ENCODE results near the gene PKP1. TPM values are rescaled to one million over a fixed set of nuclear protein-coding genes. Genes with fewer than 3 reads are reported as not detected.
A peak's percentile ranks its signal among the peaks of the same experiment; 100 is the strongest.

PKP1 gene
- polyA plus RNA-seq, 1 donor from 2014 or later, result not detected

DNA sequence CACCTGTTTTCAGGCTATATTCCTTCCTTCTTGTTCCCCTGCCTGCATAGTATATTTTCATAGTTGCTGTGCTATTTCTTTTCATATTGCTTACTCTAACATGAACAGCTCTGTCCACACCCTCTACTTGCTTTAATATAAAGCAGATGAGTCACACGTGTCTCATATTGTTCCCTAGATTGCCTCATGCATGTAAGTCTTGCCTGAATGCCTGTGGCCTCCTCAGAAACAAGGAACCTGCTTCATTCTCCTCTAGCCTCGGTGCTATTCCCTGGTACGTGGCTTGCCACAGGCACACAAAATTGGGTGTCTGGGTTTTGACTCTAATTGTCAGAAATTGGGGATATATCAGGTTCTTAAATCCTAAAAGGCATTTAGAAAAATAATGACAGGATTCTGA lies 16.5 kb upstream of the PKP1 start:
- Mint-ChIP-seq H3K27me3 (peaks cover 16% of the 10 kb centered on the region), H3K36me3 (no peaks in the 10 kb centered on the region)

DNA sequence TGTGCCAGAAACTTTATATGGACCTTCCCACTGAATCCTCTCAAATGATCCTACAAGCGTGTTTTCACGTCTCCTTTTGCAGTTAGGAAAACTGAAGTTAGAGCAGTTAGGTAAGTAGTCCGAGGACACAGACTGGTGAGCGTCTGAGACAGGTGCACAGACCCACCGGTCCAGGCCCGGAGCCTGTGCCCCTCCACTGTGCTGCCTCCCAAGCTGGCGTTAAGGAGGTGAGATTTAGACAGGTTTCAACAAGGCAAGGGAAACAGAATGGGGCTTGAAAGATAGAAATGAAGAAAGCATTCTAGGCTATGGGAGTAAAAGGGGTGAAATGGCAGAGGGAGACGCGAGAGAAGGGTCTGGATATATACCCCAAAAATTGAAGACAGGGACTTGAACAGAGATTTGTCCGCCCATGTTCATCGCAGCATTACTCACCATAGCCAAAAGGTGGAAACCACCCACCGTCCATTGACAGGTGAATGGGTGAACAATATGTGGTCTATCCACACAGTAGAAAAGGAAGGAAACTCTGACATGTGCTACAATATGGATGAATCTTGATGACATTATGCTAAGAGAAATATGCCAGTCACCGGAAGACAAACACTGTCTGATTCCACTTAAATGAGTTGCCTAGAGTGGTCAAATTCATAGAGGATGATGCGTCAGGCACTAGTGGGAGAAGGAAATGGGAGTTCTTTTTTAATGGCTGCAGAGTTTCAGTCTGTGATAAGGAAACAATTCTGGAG lies 15.7 kb upstream of the PKP1 start:
- H3K4me1 Mint-ChIP-seq, result no peaks in the 10 kb centered on the region

More for the DNA sequence above, 16.5 kb upstream of the PKP1 start:
- Mint-ChIP-seq H3K4me3 (no peak overlapping the region), H3K9me3 (no peaks in the 10 kb centered on the region), H3K27ac (no peak overlapping the region), H3K4me1 (no peaks in the 10 kb centered on the region)

DNA sequence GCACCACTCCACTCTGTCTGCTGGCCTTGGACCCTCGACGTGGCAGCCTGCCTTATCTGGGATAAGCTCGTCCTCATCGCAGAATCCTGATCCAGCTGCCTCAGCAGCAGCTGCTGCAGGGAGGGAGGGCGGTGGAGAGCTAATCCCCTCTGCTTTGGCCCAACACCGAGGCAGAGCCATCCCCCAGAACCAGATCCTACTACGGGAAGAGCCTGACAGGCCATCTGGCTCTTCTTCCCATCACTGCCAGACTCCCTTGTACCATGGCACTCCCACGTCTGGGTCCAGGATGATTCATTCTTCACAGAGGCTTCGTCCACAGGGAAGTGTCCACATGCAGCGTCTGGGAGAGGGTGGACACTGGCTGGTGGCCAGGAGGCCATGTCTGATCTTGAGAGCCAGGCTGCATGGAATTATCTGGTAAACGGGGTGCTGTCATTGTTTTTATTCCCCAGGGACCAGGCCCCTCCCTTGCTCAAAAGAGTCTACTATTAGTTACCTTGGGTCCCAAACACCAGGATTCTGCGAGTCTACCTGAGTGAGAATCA lies 14.6 kb upstream of the PKP1 start:
- H3K4me1 Mint-ChIP-seq, result no peaks in the 10 kb centered on the region
- no peak overlapping the region for H3K27ac Mint-ChIP-seq
- no peak overlapping the region for H3K4me3 Mint-ChIP-seq
- no peaks in the 10 kb centered on the region for H3K9me3 Mint-ChIP-seq
- H3K27me3 Mint-ChIP-seq, result peaks cover 14% of the 10 kb centered on the region
- H3K36me3 Mint-ChIP-seq, result no peaks in the 10 kb centered on the region

More for the DNA sequence above, 15.7 kb upstream of the PKP1 start:
- Mint-ChIP-seq H3K27me3 (peaks cover 14% of the 10 kb centered on the region), H3K4me3 (no peak overlapping the region), H3K27ac (peak overlapping the region in 1 of 3 donors; percentile 24), H3K36me3 (no peaks in the 10 kb centered on the region), H3K9me3 (no peaks in the 10 kb centered on the region)

DNA sequence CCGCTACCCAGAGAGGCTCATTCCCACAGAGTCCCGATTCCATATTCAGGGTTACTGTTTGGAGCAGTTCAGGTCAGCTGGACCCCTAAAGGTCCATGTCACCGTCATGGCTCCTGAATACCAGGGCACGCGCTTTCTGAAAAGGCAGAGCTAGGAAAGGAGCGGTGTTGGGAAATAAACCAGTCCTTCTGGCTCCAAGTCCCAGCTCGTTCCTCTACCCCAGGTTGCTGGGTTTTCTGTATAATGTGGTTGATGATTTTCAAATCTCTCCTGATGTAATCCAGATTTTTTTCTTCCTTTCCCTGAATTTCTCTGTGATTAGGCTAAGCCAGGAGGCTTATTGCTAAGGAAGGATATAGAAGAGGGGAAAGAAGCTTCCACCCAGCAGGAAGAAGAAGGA lies 14.0 kb upstream of the PKP1 start:
- peaks cover 14% of the 10 kb centered on the region for H3K27me3 Mint-ChIP-seq
- no peaks in the 10 kb centered on the region for H3K36me3 Mint-ChIP-seq
- no peaks in the 10 kb centered on the region for H3K4me1 Mint-ChIP-seq
- H3K27ac Mint-ChIP-seq, result no peak overlapping the region
- no peaks in the 10 kb centered on the region for H3K9me3 Mint-ChIP-seq
- H3K4me3 Mint-ChIP-seq, result no peak overlapping the region

DNA sequence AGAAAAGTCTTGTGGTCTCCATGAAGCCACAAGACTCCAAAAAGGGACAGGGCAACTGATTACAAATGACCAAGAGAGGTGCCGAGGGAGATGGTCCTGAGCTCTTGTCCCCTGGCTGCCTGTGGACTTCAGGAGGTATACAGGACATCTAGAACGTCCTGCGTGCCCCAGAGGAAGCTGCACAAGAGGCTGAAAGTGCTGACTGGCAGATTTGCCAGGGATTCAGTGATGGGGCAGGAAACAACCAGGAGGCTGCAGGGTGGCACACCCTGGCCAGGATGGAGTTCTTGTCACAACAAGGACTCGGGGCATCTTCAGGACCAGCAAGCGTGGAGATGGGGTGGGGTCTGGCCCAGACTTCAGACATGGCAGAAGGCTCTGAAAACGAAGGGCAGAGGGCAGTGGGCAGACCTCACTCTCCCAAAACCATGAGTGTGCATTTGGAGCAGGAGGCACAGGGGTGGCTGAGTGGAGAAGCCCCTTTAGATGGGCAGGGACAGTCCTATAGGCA lies 13.4 kb upstream of the PKP1 start:
- H3K27me3 Mint-ChIP-seq, result peaks cover 14% of the 10 kb centered on the region
- no peak overlapping the region for H3K27ac Mint-ChIP-seq
- H3K9me3 Mint-ChIP-seq, result no peaks in the 10 kb centered on the region
- H3K36me3 Mint-ChIP-seq, result no peaks in the 10 kb centered on the region
- H3K4me3 Mint-ChIP-seq, result no peak overlapping the region
- H3K4me1 Mint-ChIP-seq, result no peaks in the 10 kb centered on the region

DNA sequence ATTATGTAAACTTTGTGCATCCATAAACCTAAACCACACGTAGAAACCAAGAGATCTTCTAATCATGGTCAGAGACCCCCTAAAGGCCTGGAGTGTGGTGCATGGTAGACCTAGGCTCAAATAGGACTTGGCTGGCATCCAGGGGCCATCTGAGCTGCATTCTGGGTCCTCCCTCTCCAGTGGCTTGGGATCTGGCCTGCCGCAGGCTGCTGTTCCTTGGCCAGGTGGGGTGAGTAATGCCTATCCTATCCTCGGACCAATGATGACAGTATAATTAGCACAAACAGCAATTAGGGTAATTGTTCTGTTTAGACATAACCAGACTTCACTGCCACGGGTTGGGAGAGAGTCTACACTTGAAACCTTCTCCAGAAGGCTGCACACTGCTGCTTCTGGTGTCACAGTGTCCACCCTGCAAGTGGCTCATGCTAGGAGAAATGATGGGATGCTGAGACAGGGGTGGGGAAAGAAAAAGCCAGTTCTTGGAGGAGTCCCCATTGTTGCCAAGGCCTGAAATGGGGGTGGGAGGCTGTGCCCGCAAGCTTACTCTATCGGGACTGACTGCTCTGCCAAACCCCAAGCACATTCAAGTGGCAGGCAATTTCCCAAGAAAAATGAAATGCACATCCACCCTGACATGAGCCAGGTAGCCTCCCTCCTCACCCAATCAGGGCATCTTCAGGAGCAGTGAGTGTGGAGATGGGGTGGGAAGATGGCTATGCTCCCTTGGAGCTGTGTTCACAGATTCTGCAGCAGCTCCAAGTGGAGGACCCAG lies 12.5 kb upstream of the PKP1 start:
- peaks cover 11% of the 10 kb centered on the region for H3K27me3 Mint-ChIP-seq
- no peaks in the 10 kb centered on the region for H3K9me3 Mint-ChIP-seq
- H3K4me3 Mint-ChIP-seq, result peak overlapping the region in 1 of 4 donors; percentile 48
- no peak overlapping the region for H3K27ac Mint-ChIP-seq
- no peaks in the 10 kb centered on the region for H3K36me3 Mint-ChIP-seq
- no peaks in the 10 kb centered on the region for H3K4me1 Mint-ChIP-seq

DNA sequence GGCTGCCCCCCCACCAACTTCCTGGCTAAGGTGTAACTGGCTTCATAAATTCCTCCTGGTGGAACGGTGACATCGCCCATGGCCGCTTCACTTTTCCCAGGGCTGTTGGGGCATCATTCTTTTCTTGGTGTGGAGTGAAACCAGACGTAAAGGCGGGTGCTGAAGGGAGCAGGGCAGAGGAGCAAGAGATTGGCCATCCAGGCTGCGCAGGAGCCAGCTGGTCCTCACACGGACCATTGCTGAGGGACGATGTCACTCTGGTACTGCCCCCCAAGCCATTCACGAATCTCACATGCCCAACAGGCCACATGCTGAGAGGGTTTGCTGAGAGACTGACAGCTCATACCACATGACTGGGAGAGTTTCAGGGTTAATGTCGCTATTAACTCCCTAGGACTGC lies 10.5 kb upstream of the PKP1 start:
- peaks cover 10% of the 10 kb centered on the region for H3K27me3 Mint-ChIP-seq
- H3K36me3 Mint-ChIP-seq, result no peaks in the 10 kb centered on the region
- no peak overlapping the region for H3K4me3 Mint-ChIP-seq
- no peaks in the 10 kb centered on the region for H3K9me3 Mint-ChIP-seq
- no peak overlapping the region for H3K27ac Mint-ChIP-seq
- H3K4me1 Mint-ChIP-seq, result no peaks in the 10 kb centered on the region

DNA sequence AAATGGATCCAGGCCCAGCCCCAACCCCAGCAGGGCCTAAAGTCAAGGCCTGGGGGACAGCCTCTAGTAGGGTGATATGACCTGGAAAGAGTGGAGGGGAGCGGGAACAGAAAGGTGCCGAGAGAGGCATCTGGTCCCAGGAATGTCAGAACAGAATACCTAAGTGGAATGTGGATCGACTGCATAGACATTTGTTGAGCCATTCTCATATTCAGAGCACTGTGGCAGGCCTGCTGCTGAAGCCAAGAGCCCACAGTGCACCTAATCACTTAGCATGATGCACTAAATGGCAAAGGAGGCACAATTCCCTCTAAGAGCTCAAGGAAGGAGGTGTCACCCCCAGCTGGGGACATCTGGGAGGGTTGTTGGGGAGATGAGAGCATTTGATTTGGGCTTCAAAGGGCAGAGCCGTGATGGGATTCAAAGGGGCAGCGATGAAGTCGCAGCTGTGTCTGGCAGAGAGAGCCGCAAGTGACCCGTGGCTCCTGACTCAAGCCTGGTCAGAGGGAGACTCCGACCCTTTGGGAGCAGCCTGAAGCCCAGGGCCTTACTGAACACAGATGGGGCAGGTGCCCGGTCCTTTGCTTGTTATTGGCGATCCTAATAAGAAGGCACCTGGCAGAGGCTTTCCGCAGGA lies 8.6 kb upstream of the PKP1 start:
- no peak overlapping the region for H3K4me3 Mint-ChIP-seq
- H3K27ac Mint-ChIP-seq, result no peak overlapping the region
- no peaks in the 10 kb centered on the region for H3K9me3 Mint-ChIP-seq
- H3K4me1 Mint-ChIP-seq, result no peaks in the 10 kb centered on the region
- no peaks in the 10 kb centered on the region for H3K36me3 Mint-ChIP-seq
- H3K27me3 Mint-ChIP-seq, result peaks cover 4% of the 10 kb centered on the region

DNA sequence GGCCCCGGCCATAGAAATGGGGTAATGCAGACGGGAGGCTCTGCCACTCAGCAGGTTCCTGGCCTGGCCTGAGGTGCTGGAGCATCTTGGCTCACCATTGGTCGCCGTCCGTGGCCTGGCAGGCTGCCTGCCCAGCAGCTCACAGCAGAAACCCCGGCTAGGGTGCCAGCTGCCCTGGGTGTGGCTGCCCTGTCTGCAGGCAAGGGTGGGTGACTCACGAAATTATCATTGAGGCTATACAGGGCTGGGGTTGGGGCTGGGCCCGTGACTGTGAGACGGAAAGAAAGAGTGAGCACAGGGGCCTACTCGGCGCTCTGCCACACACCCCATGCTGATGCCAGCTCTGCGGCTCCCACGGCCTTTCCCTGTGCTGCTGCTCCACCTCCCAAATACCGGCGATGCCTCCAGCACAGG lies 8.0 kb upstream of the PKP1 start:
- Mint-ChIP-seq H3K4me3 (no peak overlapping the region), H3K27ac (no peak overlapping the region)

DNA sequence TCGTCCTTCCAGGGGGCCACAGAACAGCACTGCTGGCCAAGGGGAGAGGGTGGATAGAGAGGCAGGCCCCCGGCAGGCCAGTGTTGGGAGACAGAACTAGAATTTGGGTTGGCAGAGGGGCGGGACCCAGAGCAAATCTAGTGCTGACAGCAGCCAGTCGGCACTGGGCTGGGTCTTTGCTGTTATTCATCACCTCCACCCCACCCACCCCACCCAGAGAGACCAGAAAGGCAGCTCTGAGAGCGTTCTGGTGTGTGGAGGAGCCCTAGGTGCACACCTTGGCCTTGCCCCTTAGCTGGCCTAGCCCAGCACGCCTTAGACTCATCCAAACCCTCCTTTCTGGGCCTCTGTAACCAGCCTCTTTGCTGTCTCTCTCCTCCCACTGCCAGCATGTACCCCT lies 6.4 kb upstream of the PKP1 start:
- no peaks in the 10 kb centered on the region for H3K4me1 Mint-ChIP-seq
- no peaks in the 10 kb centered on the region for H3K36me3 Mint-ChIP-seq
- no peaks in the 10 kb centered on the region for H3K9me3 Mint-ChIP-seq
- no peak overlapping the region for H3K27ac Mint-ChIP-seq
- H3K27me3 Mint-ChIP-seq, result peaks cover 3% of the 10 kb centered on the region
- H3K4me3 Mint-ChIP-seq, result no peak overlapping the region

More for the DNA sequence above, 8.0 kb upstream of the PKP1 start:
- Mint-ChIP-seq H3K4me1 (no peaks in the 10 kb centered on the region), H3K27me3 (peaks cover 2% of the 10 kb centered on the region), H3K9me3 (no peaks in the 10 kb centered on the region), H3K36me3 (no peaks in the 10 kb centered on the region)

DNA sequence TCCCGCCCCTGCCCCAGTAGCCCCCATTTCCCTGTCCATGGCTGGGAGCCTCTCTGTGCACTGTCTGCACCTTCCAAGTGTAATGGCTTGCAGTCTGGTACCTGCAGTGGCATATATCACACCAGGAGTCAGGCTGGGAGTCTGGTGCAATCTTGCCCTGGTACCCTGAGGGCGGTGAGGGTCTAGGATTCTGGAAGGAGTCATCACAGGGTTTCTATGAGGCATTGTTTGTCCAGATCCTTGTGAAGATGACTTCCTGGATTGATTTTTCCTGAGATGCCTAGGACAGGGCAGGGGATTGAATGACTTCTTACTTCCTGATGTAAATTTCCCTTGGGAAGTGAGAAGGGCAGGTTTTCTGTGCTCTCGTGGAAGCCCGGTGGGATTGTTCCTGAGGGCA lies 5.9 kb upstream of the PKP1 start:
- no peaks in the 10 kb centered on the region for H3K4me1 Mint-ChIP-seq
- peaks cover 6% of the 10 kb centered on the region for H3K27me3 Mint-ChIP-seq

DNA sequence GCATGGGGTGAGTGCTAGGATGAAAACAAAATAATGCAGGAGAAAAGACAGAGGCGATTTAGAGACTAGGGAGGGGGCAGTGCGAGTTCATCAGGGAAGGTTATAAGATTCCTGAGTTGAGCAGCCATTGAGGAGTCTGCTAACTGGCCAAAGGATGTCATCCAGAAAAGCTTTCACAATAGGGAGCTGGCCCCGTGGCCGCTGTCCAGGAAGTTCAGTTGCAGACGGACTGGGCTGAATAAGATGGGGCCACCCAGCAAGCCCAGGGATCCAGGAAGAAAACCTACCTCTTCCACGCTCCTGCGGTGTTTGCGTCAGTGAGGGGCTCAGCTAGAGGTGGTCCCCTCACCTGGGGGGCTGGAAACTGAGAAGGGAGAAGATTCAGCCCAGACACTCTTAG lies 4.0 kb upstream of the PKP1 start:
- Mint-ChIP-seq H3K36me3 (no peaks in the 10 kb centered on the region), H3K27me3 (peaks cover 13% of the 10 kb centered on the region), H3K27ac (no peak overlapping the region), H3K4me1 (peaks cover 0 to 2% (median 0%) of the 10 kb centered on the region in 3 donors), H3K4me3 (no peak overlapping the region), H3K9me3 (no peaks in the 10 kb centered on the region)

More for the DNA sequence above, 5.9 kb upstream of the PKP1 start:
- no peaks in the 10 kb centered on the region for H3K36me3 Mint-ChIP-seq
- no peak overlapping the region for H3K4me3 Mint-ChIP-seq
- H3K9me3 Mint-ChIP-seq, result no peaks in the 10 kb centered on the region
- H3K27ac Mint-ChIP-seq, result no peak overlapping the region

DNA sequence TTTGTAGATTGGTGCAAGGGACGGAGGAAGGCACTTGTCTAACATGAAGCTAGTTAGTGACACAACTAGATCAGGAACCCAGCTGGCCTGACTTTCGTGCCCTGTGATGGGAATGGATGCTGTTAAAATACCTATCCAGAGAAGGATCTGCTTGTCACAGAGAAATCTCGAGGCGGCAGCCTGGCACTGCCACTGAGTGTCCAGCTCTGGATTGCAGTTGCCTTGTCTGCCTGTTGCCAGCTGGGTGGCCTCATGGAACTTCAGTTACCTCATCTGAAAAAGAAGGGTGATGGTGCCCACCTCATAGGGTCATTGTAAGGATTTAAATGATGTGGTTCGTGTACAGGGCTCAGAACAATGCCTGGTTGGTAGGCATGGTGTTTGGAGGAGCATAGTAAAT lies 2.4 kb upstream of the PKP1 start:
- no peaks in the 10 kb centered on the region for H3K9me3 Mint-ChIP-seq

DNA sequence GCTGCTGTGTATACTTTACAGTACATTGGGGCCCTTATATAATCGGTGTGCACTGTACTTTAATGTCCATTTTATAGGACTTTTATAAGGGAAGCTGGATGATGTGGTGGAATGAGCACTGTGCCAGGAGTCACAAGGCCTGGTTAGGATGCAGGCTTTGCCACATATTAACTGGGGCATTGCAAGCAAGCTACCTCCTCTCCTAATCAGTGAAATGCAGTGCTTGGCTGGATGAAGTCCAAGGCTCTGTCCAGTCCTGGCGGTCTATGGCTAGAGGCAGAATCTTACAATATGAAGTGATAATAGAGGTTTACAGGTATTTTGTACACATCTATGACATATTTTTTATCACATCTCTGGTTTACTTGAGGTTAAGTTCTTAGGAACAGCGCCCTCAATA lies 1.7 kb upstream of the PKP1 start:
- Mint-ChIP-seq H3K9me3 (no peaks in the 10 kb centered on the region), H3K36me3 (peaks cover 2% of the 10 kb centered on the region), H3K27ac (no peak overlapping the region), H3K27me3 (peaks cover 17% of the 10 kb centered on the region), H3K4me1 (peaks cover 0 to 2% (median 0%) of the 10 kb centered on the region in 3 donors), H3K4me3 (no peak overlapping the region)

More for the DNA sequence above, 2.4 kb upstream of the PKP1 start:
- no peak overlapping the region for H3K27ac Mint-ChIP-seq
- peaks cover 0 to 2% (median 0%) of the 10 kb centered on the region in 3 donors for H3K4me1 Mint-ChIP-seq
- H3K27me3 Mint-ChIP-seq, result peaks cover 16% of the 10 kb centered on the region
- H3K4me3 Mint-ChIP-seq, result no peak overlapping the region
- H3K36me3 Mint-ChIP-seq, result peaks cover 2% of the 10 kb centered on the region

DNA sequence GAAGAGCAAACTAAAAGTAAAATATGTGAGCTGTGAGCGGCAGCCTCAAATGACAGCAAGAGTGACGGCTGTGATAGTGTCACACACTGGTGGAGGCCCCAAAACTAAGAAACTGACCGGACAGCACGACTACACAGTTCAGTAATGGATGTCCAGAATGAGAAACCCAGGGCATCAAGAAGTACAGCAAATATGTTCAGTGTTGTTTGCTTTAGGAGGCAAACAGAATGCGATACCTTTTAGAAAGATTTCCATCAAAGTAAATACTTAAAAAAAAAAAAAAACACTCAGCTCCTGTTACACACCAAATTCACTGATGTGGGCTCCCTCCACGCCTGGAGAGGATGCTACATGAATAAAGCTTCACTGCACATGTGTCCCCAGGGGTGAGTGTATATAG lies 1.1 kb upstream of the PKP1 start:
- Mint-ChIP-seq H3K9me3 (no peaks in the 10 kb centered on the region), H3K36me3 (peaks cover 2% of the 10 kb centered on the region), H3K4me1 (peaks cover 0 to 2% (median 0%) of the 10 kb centered on the region in 3 donors), H3K27ac (no peak overlapping the region), H3K27me3 (peaks cover 20% of the 10 kb centered on the region), H3K4me3 (no peak overlapping the region)

All from IgD-negative memory B cell (primary cell).